CD4-positive, alpha-beta memory T cell (primary cell): ENCODE measurements around the gene SPON1. TPM values are rescaled to one million over a fixed set of nuclear protein-coding genes. Genes with fewer than 3 reads are reported as not detected.

Source experiments
- CTCF ChIA-PET: fragments of 350-600 bp; sonication (Branson Sonifier 250); formaldehyde crosslinking; loops from one replicate; lab custom pipeline; 2021; ENCODE audit warnings: inconsistent platforms; ENCODE audit not compliant: partially characterized antibody; lab: Charles Lee
- POLR2A ChIA-PET: fragments of 350-600 bp; sonication (Branson Sonifier 250); formaldehyde crosslinking; loops from one replicate; lab custom pipeline; 2021; ENCODE audit not compliant: partially characterized antibody; lab: Charles Lee
- DNase-seq, 5 donors: peaks; one replicate each; pipeline versions ENCODE4 v3.0.0 to v3.0.0-alpha.2; 2020 to 2022; ENCODE audit warnings: mixed read lengths in 1 of 5
- H3K27ac ChIP-seq: one replicate; pipeline ENCODE4 v1.7.0; 2013; ENCODE audit warnings: low read depth, low read length
- H3K27me3 ChIP-seq: 2 replicates; pipeline ENCODE4 v1.7.0; 2013; ENCODE audit warnings: mild to moderate bottlenecking, low read length, moderate library complexity; ENCODE audit not compliant: insufficient read depth
- H3K36me3 ChIP-seq: 2 replicates; pipeline ENCODE4 v1.7.0; 2013; ENCODE audit warnings: mild to moderate bottlenecking, low read length, moderate library complexity; ENCODE audit not compliant: insufficient read depth
- H3K4me1 ChIP-seq: 2 replicates; pipeline ENCODE4 v1.7.0; 2013; ENCODE audit warnings: mild to moderate bottlenecking, low read length, moderate library complexity; ENCODE audit not compliant: insufficient read depth
- H3K4me3 ChIP-seq, 2 donors: one replicate each; pipeline ENCODE4 v1.7.0; 2013; ENCODE audit warnings: low read length in 2 of 2, mild to moderate bottlenecking in 1 of 2
- H3K9me3 ChIP-seq, 2 donors: one replicate each; pipeline ENCODE4 v1.7.0; 2013; ENCODE audit warnings: low read length in 2 of 2, control low read depth in 1 of 2; ENCODE audit not compliant: control insufficient read depth in 1 of 2
- H3K27ac Mint-ChIP-seq, 7 donors: one replicate each; pipeline ENCODE4 v1.8.0; 2020 to 2021; ENCODE audit warnings: mixed read lengths in 7 of 7, mild to moderate bottlenecking in 6 of 7, inconsistent platforms in 3 of 7, moderate library complexity in 3 of 7
- H3K27me3 Mint-ChIP-seq, 2 donors: one replicate each; pipeline ENCODE4 v1.8.0; 2020 to 2021; ENCODE audit warnings: mixed read lengths in 2 of 2
- H3K36me3 Mint-ChIP-seq, 2 donors: one replicate each; pipeline ENCODE4 v1.8.0; 2020 to 2021; ENCODE audit warnings: mixed read lengths in 2 of 2, inconsistent platforms in 1 of 2, mild to moderate bottlenecking in 1 of 2
- H3K4me1 Mint-ChIP-seq, 4 donors: one replicate each; pipeline ENCODE4 v1.8.0; 2020 to 2021; ENCODE audit warnings: mixed read lengths in 4 of 4, mild to moderate bottlenecking in 1 of 4
- H3K4me3 Mint-ChIP-seq, 8 donors: one replicate each; pipeline ENCODE4 v1.8.0; 2020 to 2021; ENCODE audit warnings: mixed read lengths in 8 of 8, mild to moderate bottlenecking in 7 of 8, moderate library complexity in 6 of 8, inconsistent platforms in 3 of 8
- H3K9me3 Mint-ChIP-seq, 8 donors: one replicate each; pipeline ENCODE4 v1.8.0; 2020 to 2021; ENCODE audit warnings: mixed read lengths in 8 of 8, mild to moderate bottlenecking in 5 of 8, inconsistent platforms in 3 of 8, moderate library complexity in 1 of 8
- intact Hi-C: fragments of 100-400 bp; cut with micrococcal nuclease; formaldehyde crosslinking; loops from one replicate; pipeline ENCODE4 v1.15.1; 2023
- polyA plus RNA-seq, 2 donors: library from polyadenylated mRNA; unstranded; fragments of 300-500 nt; fragmentation: Illumina TruSeq; gene quantifications; one replicate each; pipeline ENCODE4 v1.2.3, GENCODE V29; 2021
- total RNA-seq, 2 experiments: library from RNA; stranded (reverse); gene quantifications; one replicate each; pipeline ENCODE4 v1.2.3, GENCODE V29; 2021

SPON1 gene
- total and polyA plus RNA-seq, 4 experiments from 2014 or later = 2.0 to 60.4 (median 30.6) TPM

- Mint-ChIP-seq H3K9me3 (no peaks in the 10 kb centered on the region), H3K4me1 (peaks cover 4 to 12% (median 7%) of the 10 kb centered on the region in 4 donors), H3K27ac (no peak overlapping the region), H3K36me3 (no peaks in the 10 kb centered on the region), H3K4me3 (no peak overlapping the region), H3K27me3 (peaks cover 4 to 5% of the 10 kb centered on the region in 2 donors)
- ChIA-PET POLR2A (no interaction called here), CTCF (interaction anchor here (1.8 kb wide), 1 partner anchor 458 kb away, joined by 4 read pairs; no protein-coding TSS in a partner anchor)
- Histone ChIP-seq H3K4me1 (no peaks in the 10 kb centered on the region), H3K36me3 (no peaks in the 10 kb centered on the region), H3K27me3 (no peaks in the 10 kb centered on the region), H3K9me3 (no peaks in the 10 kb centered on the region), H3K27ac (no peak overlapping the region), H3K4me3 (no peak overlapping the region)
- DNase-seq = no peak
- intact Hi-C loops = no loop called here
Observed at GRCh38 chr11:14234446-14234845, 271.9 kb downstream of the SPON1 start.

- H3K4me1 ChIP-seq = no peaks in the 10 kb centered on the region
- Mint-ChIP-seq H3K36me3 (no peaks in the 10 kb centered on the region), H3K4me3 (no peak overlapping the region), H3K27ac (peak overlapping the region in 2 of 7 donors; percentile 26 to 52), H3K9me3 (no peaks in the 10 kb centered on the region), H3K27me3 (peaks cover 4 to 5% of the 10 kb centered on the region in 2 donors), H3K4me1 (peaks cover 4 to 12% (median 7%) of the 10 kb centered on the region in 4 donors)
- H3K9me3 ChIP-seq = no peaks in the 10 kb centered on the region
- no peaks in the 10 kb centered on the region for H3K27me3 ChIP-seq
- ChIA-PET POLR2A (no interaction called here), CTCF (interaction anchor here (1.8 kb wide), 1 partner anchor 459 kb away, joined by 4 read pairs; no protein-coding TSS in a partner anchor)
- no peak overlapping the region for H3K27ac ChIP-seq
- no peak for DNase-seq
- intact Hi-C loops = no loop called here
- no peak overlapping the region for H3K4me3 ChIP-seq
- H3K36me3 ChIP-seq = no peaks in the 10 kb centered on the region
Observed at GRCh38 chr11:14235701-14236100, 273.2 kb downstream of the SPON1 start.

GRCh38 chr11:14237444-14237961 lies 275.0 kb downstream of the SPON1 start:
- intact Hi-C loops = no loop called here
- POLR2A ChIA-PET = no interaction called here
- H3K27me3 Mint-ChIP-seq = peaks cover 2 to 4% of the 10 kb centered on the region in 2 donors

GRCh38 chr11:14240221-14240620 lies 277.7 kb downstream of the SPON1 start:
- Histone ChIP-seq H3K4me3 (no peak overlapping the region), H3K27me3 (no peaks in the 10 kb centered on the region), H3K9me3 (no peaks in the 10 kb centered on the region), H3K36me3 (no peaks in the 10 kb centered on the region), H3K4me1 (no peaks in the 10 kb centered on the region), H3K27ac (no peak overlapping the region)
- Mint-ChIP-seq H3K4me3 (no peak overlapping the region), H3K36me3 (no peaks in the 10 kb centered on the region), H3K9me3 (no peaks in the 10 kb centered on the region), H3K27me3 (no peaks in the 10 kb centered on the region), H3K4me1 (peaks cover 4 to 12% (median 7%) of the 10 kb centered on the region in 4 donors), H3K27ac (no peak overlapping the region)
- intact Hi-C loops = no loop called here
- ChIA-PET CTCF (interaction anchor here (0.7 to 1.2 kb wide), 2 partner anchors 23 to 269 kb away, joined by 3 read pairs; no protein-coding TSS in a partner anchor), POLR2A (no interaction called here)
- DNase-seq = no peak

More at GRCh38 chr11:14237444-14237961, 275.0 kb downstream of the SPON1 start:
- Mint-ChIP-seq H3K9me3 (no peaks in the 10 kb centered on the region), H3K4me1 (peaks cover 4 to 12% (median 7%) of the 10 kb centered on the region in 4 donors), H3K4me3 (peak overlapping the region in 2 of 8 donors; percentile 10 to 66), H3K27ac (peak overlapping the region in 2 of 7 donors; percentile 13 to 38), H3K36me3 (no peaks in the 10 kb centered on the region)
- DNase-seq = no peak
- no peaks in the 10 kb centered on the region for H3K27me3 ChIP-seq
- no peak overlapping the region for H3K4me3 ChIP-seq
- CTCF ChIA-PET = interaction anchor here (0.9 kb wide), 1 partner anchor 13 kb away, joined by 5 read pairs; no protein-coding TSS in a partner anchor
- H3K4me1 ChIP-seq = no peaks in the 10 kb centered on the region
- no peaks in the 10 kb centered on the region for H3K9me3 ChIP-seq
- H3K36me3 ChIP-seq = no peaks in the 10 kb centered on the region
- H3K27ac ChIP-seq = no peak overlapping the region

- no peaks in the 10 kb centered on the region for H3K36me3 ChIP-seq
- Mint-ChIP-seq H3K27me3 (no peaks in the 10 kb centered on the region), H3K4me1 (peaks cover 2 to 12% (median 6%) of the 10 kb centered on the region in 4 donors), H3K36me3 (no peaks in the 10 kb centered on the region), H3K9me3 (no peaks in the 10 kb centered on the region), H3K27ac (peak overlapping the region in 1 of 7 donors; percentile 24), H3K4me3 (no peak overlapping the region)
- intact Hi-C loops = no loop called here
- no peak overlapping the region for H3K27ac ChIP-seq
- no peaks in the 10 kb centered on the region for H3K4me1 ChIP-seq
- ChIA-PET POLR2A (no interaction called here), CTCF (interaction anchor here (0.7 kb wide), 1 partner anchor 23 kb away, joined by 3 read pairs; no protein-coding TSS in a partner anchor)
- no peaks in the 10 kb centered on the region for H3K27me3 ChIP-seq
- DNase-seq = no peak
- H3K9me3 ChIP-seq = no peaks in the 10 kb centered on the region
- H3K4me3 ChIP-seq = no peak overlapping the region
Observed at GRCh38 chr11:14240951-14241350, 278.4 kb downstream of the SPON1 start.

- no peak overlapping the region for H3K27ac ChIP-seq
- H3K27me3 ChIP-seq = no peaks in the 10 kb centered on the region
- Mint-ChIP-seq H3K36me3 (no peaks in the 10 kb centered on the region), H3K4me1 (peaks cover 2 to 8% (median 6%) of the 10 kb centered on the region in 4 donors), H3K4me3 (no peak overlapping the region), H3K27ac (no peak overlapping the region), H3K27me3 (no peaks in the 10 kb centered on the region), H3K9me3 (no peaks in the 10 kb centered on the region)
- H3K36me3 ChIP-seq = no peaks in the 10 kb centered on the region
- ChIA-PET POLR2A (no interaction called here), CTCF (interaction anchor here (2.1 kb wide), 1 partner anchor 469 kb away, joined by 8 read pairs; no protein-coding TSS in a partner anchor)
- H3K4me1 ChIP-seq = no peaks in the 10 kb centered on the region
- no peak for DNase-seq
- intact Hi-C loops = no loop called here
- H3K4me3 ChIP-seq = no peak overlapping the region
- no peaks in the 10 kb centered on the region for H3K9me3 ChIP-seq
Observed at GRCh38 chr11:14242187-14242586, 279.7 kb downstream of the SPON1 start.

- Histone ChIP-seq H3K36me3 (no peaks in the 10 kb centered on the region), H3K9me3 (no peaks in the 10 kb centered on the region), H3K27me3 (no peaks in the 10 kb centered on the region), H3K4me1 (peaks cover 1% of the 10 kb centered on the region), H3K4me3 (no peak overlapping the region), H3K27ac (no peak overlapping the region)
- Mint-ChIP-seq H3K4me1 (peaks cover 7 to 13% (median 10%) of the 10 kb centered on the region in 4 donors), H3K9me3 (no peaks in the 10 kb centered on the region), H3K4me3 (no peak overlapping the region), H3K36me3 (no peaks in the 10 kb centered on the region), H3K27me3 (no peaks in the 10 kb centered on the region), H3K27ac (no peak overlapping the region)
- DNase-seq = no peak
- ChIA-PET CTCF (interaction anchor here (2.1 kb wide), 1 partner anchor 470 kb away, joined by 8 read pairs; no protein-coding TSS in a partner anchor), POLR2A (no interaction called here)
- intact Hi-C loops = no loop called here
Observed at GRCh38 chr11:14242733-14243132, 280.2 kb downstream of the SPON1 start.
